ENCODE measurements around the gene HES1. TPM values are rescaled to one million over a fixed set of nuclear protein-coding genes. Genes with fewer than 3 reads are reported as not detected.
A peak's percentile ranks its signal among the peaks of the same experiment; 100 is the strongest.

HES1 gene
- total RNA-seq, 8 experiments from 2014 or later, result 12.4 to 83.5 (median 18.1) TPM

GRCh38 chr3:194095464-194095863 lies 40.5 kb upstream of the HES1 start:
- peaks cover 19 to 33% of the 10 kb centered on the region in 2 donors for H3K4me1 ChIP-seq (replicated peaks in 1 of 2)
- in situ Hi-C loops (cut with MboI; ENCODE audit: low pct_unique_long_range_greater_than_20kb in 2 of 9, low sequenced_read_pairs in 9 of 9, unreplicated experiment in 9 of 9), result no loop called here
- whole genome bisulfite sequencing, 10 experiments, result 60 to 100% (median 100%) methylated on average over 1 to 2 of the region's 4 CpGs; no CpG with 5 or more reads in 5 of the 10 experiments
- H3K27ac ChIP-seq, result no peak overlapping the region
- ATAC-seq (replicated peaks in 6 of 8), result peak in 3 of 8 experiments; percentile 8 to 27 (median 27)
- H3K4me3 ChIP-seq, result no peak overlapping the region

- WGBS, 10 experiments, result 83 to 97% (median 93%) methylated on average over 2 to 10 of the region's 10 CpGs; no CpG with 5 or more reads in 5 of the 10 experiments
- Histone ChIP-seq H3K4me3 (no peak overlapping the region), H3K4me1 (replicated peaks in 1 of 2) (peaks cover 19 to 33% of the 10 kb centered on the region in 2 donors), H3K27ac (no peak overlapping the region)
- no peak for ATAC-seq (replicated peaks in 6 of 8)
- in situ Hi-C loops (cut with MboI; ENCODE audit: low pct_unique_long_range_greater_than_20kb in 2 of 9, low sequenced_read_pairs in 9 of 9, unreplicated experiment in 9 of 9), result no loop called here
Observed at GRCh38 chr3:194095902-194096301, 40.0 kb upstream of the HES1 start.

- in situ Hi-C loops (cut with MboI; ENCODE audit: low pct_unique_long_range_greater_than_20kb in 2 of 9, low sequenced_read_pairs in 9 of 9, unreplicated experiment in 9 of 9), result no loop called here
- Histone ChIP-seq H3K4me3 (no peak overlapping the region), H3K27ac (peak overlapping the region in 1 of 2 donors; percentile 37), H3K4me1 (replicated peaks in 1 of 2) (peaks cover 19 to 33% of the 10 kb centered on the region in 2 donors)
- ATAC-seq (replicated peaks in 6 of 8), result peak in 5 of 8 experiments; percentile 54 to 72 (median 62)
- 61 to 100% (median 95%) methylated on average over 1 to 7 of the region's 14 CpGs; no CpG with 5 or more reads in 4 of the 10 experiments for WGBS, 10 experiments
Observed at GRCh38 chr3:194097141-194097882, 38.6 kb upstream of the HES1 start.

GRCh38 chr3:194098081-194098842 lies 37.7 kb upstream of the HES1 start:
- 0 to 67% (median 50%) methylated on average over 1 to 8 of the region's 10 CpGs; no CpG with 5 or more reads in 2 of the 10 experiments for WGBS, 10 experiments
- Histone ChIP-seq H3K27ac (peak overlapping the region in 1 of 2 donors; percentile 37), H3K4me1 (replicated peaks in 1 of 2) (peaks cover 14 to 28% of the 10 kb centered on the region in 2 donors), H3K4me3 (no peak overlapping the region)
- in situ Hi-C loops (cut with MboI; ENCODE audit: low pct_unique_long_range_greater_than_20kb in 2 of 9, low sequenced_read_pairs in 9 of 9, unreplicated experiment in 9 of 9), result no loop called here
- peak; percentile 49 to 94 (median 86) for ATAC-seq (replicated peaks in 6 of 8)

GRCh38 chr3:194098843-194099183 lies 37.1 kb upstream of the HES1 start:
- in situ Hi-C loops (cut with MboI; ENCODE audit: low pct_unique_long_range_greater_than_20kb in 2 of 9, low sequenced_read_pairs in 9 of 9, unreplicated experiment in 9 of 9), result no loop called here
- Histone ChIP-seq H3K4me1 (replicated peaks in 1 of 2) (peaks cover 16 to 28% of the 10 kb centered on the region in 2 donors), H3K27ac (no peak overlapping the region), H3K4me3 (no peak overlapping the region)
- WGBS, 10 experiments, result 60 to 100% (median 81%) methylated on average over 1 to 4 of the region's 4 CpGs; no CpG with 5 or more reads in 4 of the 10 experiments
- no peak for ATAC-seq (replicated peaks in 6 of 8)

GRCh38 chr3:194099215-194099614 lies 36.7 kb upstream of the HES1 start:
- in situ Hi-C loops (cut with MboI; ENCODE audit: low pct_unique_long_range_greater_than_20kb in 2 of 9, low sequenced_read_pairs in 9 of 9, unreplicated experiment in 9 of 9), result no loop called here
- peaks cover 18 to 32% of the 10 kb centered on the region in 2 donors for H3K4me1 ChIP-seq (replicated peaks in 1 of 2)
- no peak overlapping the region for H3K4me3 ChIP-seq
- H3K27ac ChIP-seq, result no peak overlapping the region
- 44 to 100% (median 82%) methylated on average over 1 to 5 of the region's 10 CpGs; no CpG with 5 or more reads in 4 of the 10 experiments for WGBS, 10 experiments
- no peak for ATAC-seq (replicated peaks in 6 of 8)

- Histone ChIP-seq H3K4me1 (replicated peaks in 1 of 2) (peaks cover 21 to 32% of the 10 kb centered on the region in 2 donors), H3K27ac (no peak overlapping the region), H3K4me3 (no peak overlapping the region)
- in situ Hi-C loops (cut with MboI; ENCODE audit: low pct_unique_long_range_greater_than_20kb in 2 of 9, low sequenced_read_pairs in 9 of 9, unreplicated experiment in 9 of 9), result no loop called here
- ATAC-seq (replicated peaks in 6 of 8), result no peak
- 78 to 100% (median 92%) methylated on average over 1 to 9 of the region's 15 CpGs; no CpG with 5 or more reads in 1 of the 10 experiments for WGBS, 10 experiments
Observed at GRCh38 chr3:194100856-194101390, 35.0 kb upstream of the HES1 start.

GRCh38 chr3:194101592-194102432 lies 34.1 kb upstream of the HES1 start:
- H3K27ac ChIP-seq, result no peak overlapping the region
- peaks cover 20 to 30% of the 10 kb centered on the region in 2 donors for H3K4me1 ChIP-seq (replicated peaks in 1 of 2)
- in situ Hi-C loops (cut with MboI; ENCODE audit: low pct_unique_long_range_greater_than_20kb in 2 of 9, low sequenced_read_pairs in 9 of 9, unreplicated experiment in 9 of 9), result no loop called here
- ATAC-seq (replicated peaks in 6 of 8), result no peak
- WGBS, 10 experiments, result 72 to 100% (median 93%) methylated on average over 1 to 5 of the region's 7 CpGs; no CpG with 5 or more reads in 1 of the 10 experiments
- H3K4me3 ChIP-seq, result no peak overlapping the region

- no peak overlapping the region for H3K4me3 ChIP-seq
- H3K27ac ChIP-seq, result no peak overlapping the region
- no peak for ATAC-seq (replicated peaks in 6 of 8)
- WGBS, 10 experiments, result 55 to 88% (median 75%) methylated on average over 2 to 5 of the region's 5 CpGs; no CpG with 5 or more reads in 3 of the 10 experiments
- in situ Hi-C loops (cut with MboI; ENCODE audit: low pct_unique_long_range_greater_than_20kb in 2 of 9, low sequenced_read_pairs in 9 of 9, unreplicated experiment in 9 of 9), result no loop called here
- peaks cover 15 to 24% of the 10 kb centered on the region in 2 donors for H3K4me1 ChIP-seq (replicated peaks in 1 of 2)
Observed at GRCh38 chr3:194102436-194102835, 33.5 kb upstream of the HES1 start.

- in situ Hi-C loops (cut with MboI; ENCODE audit: low pct_unique_long_range_greater_than_20kb in 2 of 9, low sequenced_read_pairs in 9 of 9, unreplicated experiment in 9 of 9), result no loop called here
- no peak overlapping the region for H3K4me3 ChIP-seq
- ATAC-seq (replicated peaks in 6 of 8), result no peak
- WGBS, 10 experiments, result 79 to 100% (median 95%) methylated on average over 1 to 7 of the region's 7 CpGs; no CpG with 5 or more reads in 1 of the 10 experiments
- H3K4me1 ChIP-seq (replicated peaks in 1 of 2), result peaks cover 7 to 13% of the 10 kb centered on the region in 2 donors
- no peak overlapping the region for H3K27ac ChIP-seq
Observed at GRCh38 chr3:194103505-194103904, 32.4 kb upstream of the HES1 start.

- WGBS, 10 experiments, result 66% methylated on average over 4 of the region's 12 CpGs; no CpG with 5 or more reads in 9 of the 10 experiments
- peaks cover 7 to 11% of the 10 kb centered on the region in 2 donors for H3K4me1 ChIP-seq (replicated peaks in 1 of 2)
- no peak overlapping the region for H3K4me3 ChIP-seq
- H3K27ac ChIP-seq, result peak overlapping the region in 1 of 2 donors; percentile 38
- in situ Hi-C loops (cut with MboI; ENCODE audit: low pct_unique_long_range_greater_than_20kb in 2 of 9, low sequenced_read_pairs in 9 of 9, unreplicated experiment in 9 of 9), result no loop called here
- peak in 5 of 8 experiments; percentile 76 to 82 (median 79) for ATAC-seq (replicated peaks in 6 of 8)
Observed at GRCh38 chr3:194103983-194104751, 31.8 kb upstream of the HES1 start.

GRCh38 chr3:194105292-194105691 lies 30.7 kb upstream of the HES1 start:
- in situ Hi-C loops (cut with MboI; ENCODE audit: low pct_unique_long_range_greater_than_20kb in 2 of 9, low sequenced_read_pairs in 9 of 9, unreplicated experiment in 9 of 9), result no loop called here
- 20 to 100% (median 93%) methylated on average over 1 to 7 of the region's 9 CpGs; no CpG with 5 or more reads in 1 of the 10 experiments for WGBS, 10 experiments

More at GRCh38 chr3:194105292-194105691, 30.7 kb upstream of the HES1 start:
- Histone ChIP-seq H3K27ac (no peak overlapping the region), H3K4me3 (no peak overlapping the region), H3K4me1 (replicated peaks in 1 of 2) (peaks cover 7 to 11% of the 10 kb centered on the region in 2 donors)
- ATAC-seq (replicated peaks in 6 of 8), result no peak

All from motor neuron (in vitro differentiated cells).